Fibroblast of pulmonary artery (primary cell): Measurements from ENCODE around the gene TMIGD3.

ENCODE experiments used
- DNase-seq: peaks from one replicate; pipeline ENCODE4 v3.0.0-alpha.2; 2010; ENCODE audit warnings: low read depth
- H3K4me3 ChIP-seq: replicated peaks from 2 replicates; pipeline ENCODE4 v1.5.1; 2011; ENCODE audit warnings: low read depth, mild to moderate bottlenecking, control low read depth, low read length, moderate library complexity
- TF ChIP-seq, protein P1 (sequence below): IDR thresholded peaks from 2 replicates; pipeline ENCODE4 v1.5.1; 2011; ENCODE audit warnings: mild to moderate bottlenecking, control low read depth, low read length, inconsistent platforms; ENCODE audit errors: missing control alignments

Gene TMIGD3

DNA sequence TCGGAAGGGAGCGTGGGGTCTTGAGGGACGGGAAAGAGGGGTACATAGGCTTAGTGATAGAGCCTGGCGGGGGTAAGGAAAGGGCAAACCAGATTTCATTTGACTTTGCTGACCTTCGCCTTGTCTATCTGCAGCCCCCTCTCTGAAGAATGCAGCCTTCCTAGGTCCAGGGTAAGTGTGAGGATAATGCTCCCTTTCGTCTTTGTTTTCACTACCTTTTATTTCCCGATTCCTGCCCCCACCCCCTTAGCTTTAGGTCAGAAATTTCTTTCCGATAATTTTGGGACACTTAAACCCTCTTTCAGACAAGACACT is 53.8 kb downstream of the TMIGD3 start:
- DNase-seq = no peak
- TF ChIP-seq, protein P1, sequence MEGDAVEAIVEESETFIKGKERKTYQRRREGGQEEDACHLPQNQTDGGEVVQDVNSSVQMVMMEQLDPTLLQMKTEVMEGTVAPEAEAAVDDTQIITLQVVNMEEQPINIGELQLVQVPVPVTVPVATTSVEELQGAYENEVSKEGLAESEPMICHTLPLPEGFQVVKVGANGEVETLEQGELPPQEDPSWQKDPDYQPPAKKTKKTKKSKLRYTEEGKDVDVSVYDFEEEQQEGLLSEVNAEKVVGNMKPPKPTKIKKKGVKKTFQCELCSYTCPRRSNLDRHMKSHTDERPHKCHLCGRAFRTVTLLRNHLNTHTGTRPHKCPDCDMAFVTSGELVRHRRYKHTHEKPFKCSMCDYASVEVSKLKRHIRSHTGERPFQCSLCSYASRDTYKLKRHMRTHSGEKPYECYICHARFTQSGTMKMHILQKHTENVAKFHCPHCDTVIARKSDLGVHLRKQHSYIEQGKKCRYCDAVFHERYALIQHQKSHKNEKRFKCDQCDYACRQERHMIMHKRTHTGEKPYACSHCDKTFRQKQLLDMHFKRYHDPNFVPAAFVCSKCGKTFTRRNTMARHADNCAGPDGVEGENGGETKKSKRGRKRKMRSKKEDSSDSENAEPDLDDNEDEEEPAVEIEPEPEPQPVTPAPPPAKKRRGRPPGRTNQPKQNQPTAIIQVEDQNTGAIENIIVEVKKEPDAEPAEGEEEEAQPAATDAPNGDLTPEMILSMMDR = no peak
- H3K4me3 ChIP-seq = peak overlapping the region; percentile 89

- TF ChIP-seq, protein P1 = no peak
These were observed 54.3 kb downstream of the TMIGD3 start, which contains the start of the genes ATP5PB and WDR77 for GRCh38 chr1:111448918-111449702. TSS of gene ATP5PB (plus strand) at chr1:111449464. CDS start at chr1:111449542, 78 bp downstream. TSS of gene WDR77 (minus strand) at chr1:111449256. CDS start at chr1:111449169, 87 bp downstream.

GRCh38 chr1:111448482-111448917 is 54.9 kb downstream of the TMIGD3 start:
- no peak for DNase-seq
- TF ChIP-seq, protein P1 = no peak
- peak overlapping the region; percentile 89 for H3K4me3 ChIP-seq

More at GRCh38 chr1:111448918-111449702, 54.3 kb downstream of the TMIGD3 start, which contains the start of the genes ATP5PB and WDR77:
- H3K4me3 ChIP-seq = peak within 1 kb of the TSS; percentile 89
- DNase-seq = peak; percentile 99

DNA sequence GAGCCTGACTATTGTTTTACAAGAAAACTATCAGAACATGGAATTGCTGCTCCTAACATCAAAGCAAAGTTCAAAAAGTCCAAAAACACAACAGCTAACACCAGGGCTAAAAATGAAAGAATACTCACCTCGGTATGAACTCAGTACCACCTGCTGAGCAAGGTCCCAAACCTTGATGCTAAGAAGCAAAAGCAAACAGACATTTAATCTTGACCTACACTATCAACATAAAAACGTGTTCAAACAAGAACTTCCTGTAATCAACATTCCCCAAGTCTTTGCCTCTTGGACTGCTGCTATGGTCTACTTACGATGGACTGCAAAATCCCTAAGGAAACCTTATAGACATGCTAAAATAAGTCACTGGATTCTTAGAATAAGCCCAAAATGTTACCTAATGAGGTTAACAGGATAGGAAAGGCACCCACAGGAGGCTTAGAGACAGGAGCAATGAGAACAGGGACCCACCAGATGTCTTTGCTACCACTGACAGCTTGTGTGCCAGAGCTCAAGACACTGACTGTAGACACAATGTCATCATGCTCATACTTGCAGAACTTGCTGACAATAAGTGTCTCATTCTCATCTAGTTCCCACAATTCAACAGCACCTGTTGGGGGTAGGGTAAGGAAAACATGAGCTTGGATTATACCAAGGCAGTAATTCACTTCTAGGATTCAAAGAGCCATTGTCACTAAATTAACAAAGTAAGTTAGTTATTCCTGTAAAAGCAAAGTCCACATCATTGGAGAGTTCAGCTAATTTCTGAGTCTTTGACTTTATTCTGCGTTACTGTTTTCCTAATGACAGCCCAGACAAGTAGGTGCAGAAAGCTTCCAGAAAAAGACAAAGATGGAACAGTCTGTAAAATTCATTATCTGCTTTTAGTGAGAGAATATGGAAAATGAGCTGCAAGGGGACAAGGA is 56.2 kb downstream of the TMIGD3 start:
- peak overlapping the region; percentile 89 for H3K4me3 ChIP-seq
- no peak for DNase-seq
- TF ChIP-seq, protein P1 = no peak

DNA sequence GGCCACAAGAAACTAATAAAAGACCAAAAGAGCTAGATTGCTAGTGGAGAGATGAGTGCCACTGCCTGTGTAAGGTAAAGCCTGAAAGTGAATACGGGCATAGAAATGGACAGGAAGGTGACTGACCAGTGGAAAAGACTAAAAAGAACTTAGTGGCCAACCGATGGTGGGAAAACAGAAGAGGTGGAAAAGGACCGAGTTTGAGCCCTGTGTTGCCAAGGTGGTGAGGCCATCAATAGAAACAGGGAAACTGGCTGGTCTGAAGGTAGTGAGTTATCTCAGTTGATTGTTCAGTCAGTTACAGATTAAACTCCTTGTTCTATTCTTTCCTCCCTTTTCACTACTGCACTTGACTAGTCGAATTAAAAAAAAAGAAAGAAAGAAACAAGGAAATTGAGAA is 56.9 kb downstream of the TMIGD3 start:
- TF ChIP-seq, protein P1 = no peak
- no peak overlapping the region for H3K4me3 ChIP-seq
- no peak for DNase-seq

DNA sequence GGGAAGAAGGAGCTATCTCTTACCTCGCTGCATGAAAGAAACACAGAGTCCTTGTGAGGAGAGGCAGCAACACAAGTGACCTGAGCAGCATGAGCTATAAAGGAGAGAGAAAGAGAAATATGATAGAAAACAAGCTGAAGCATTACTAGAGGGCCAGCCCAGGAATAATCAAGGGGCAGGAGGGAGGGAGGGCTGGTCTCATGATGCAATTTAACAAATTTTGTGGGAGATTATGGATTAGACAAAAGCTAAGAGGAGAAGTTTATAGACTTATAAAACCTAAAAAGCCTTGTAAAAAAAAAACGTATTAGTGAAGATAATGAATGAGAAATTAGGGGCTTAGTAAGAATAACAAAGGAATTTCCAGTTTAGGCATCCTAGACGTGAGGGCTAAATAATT is 59.4 kb downstream of the TMIGD3 start:
- no peak overlapping the region for H3K4me3 ChIP-seq
- TF ChIP-seq, protein P1 = no peak
- no peak for DNase-seq
